ENCODE measurements around the gene POLA1.

POLA1 gene

GRCh38 chrX:24838629-24839028, 144.9 kb downstream of the POLA1 start:
- DNase-seq (ENCODE audit: low read depth) = peak; percentile 13
- peak; percentile 48 for TF ChIP-seq CTCF (IDR thresholded peaks at IDR 0.05; ENCODE audit: control insufficient read depth, insufficient read depth, low read depth, low read length, missing control alignments)
- H3K4me3 ChIP-seq (ENCODE audit: control insufficient read depth, low read depth, low read length) = no peak overlapping the region

GRCh38 chrX:24839331-24839730, 145.6 kb downstream of the POLA1 start:
- no peak for TF ChIP-seq CTCF (IDR thresholded peaks at IDR 0.05; ENCODE audit: control insufficient read depth, insufficient read depth, low read depth, low read length, missing control alignments)
- no peak for DNase-seq (ENCODE audit: low read depth)
- H3K4me3 ChIP-seq (ENCODE audit: control insufficient read depth, low read depth, low read length) = no peak overlapping the region

- DNase-seq (ENCODE audit: low read depth) = no peak
- H3K4me3 ChIP-seq (ENCODE audit: control insufficient read depth, low read depth, low read length) = no peak overlapping the region
- TF ChIP-seq CTCF (IDR thresholded peaks at IDR 0.05; ENCODE audit: control insufficient read depth, insufficient read depth, low read depth, low read length, missing control alignments) = no peak
Observed at GRCh38 chrX:24842486-24842885, 148.8 kb downstream of the POLA1 start.

GRCh38 chrX:24846550-24847150, 152.9 kb downstream of the POLA1 start:
- no peak overlapping the region for H3K4me3 ChIP-seq (ENCODE audit: control insufficient read depth, low read depth, low read length)
- DNase-seq (ENCODE audit: low read depth) = no peak

GRCh38 chrX:24851289-24851688, 157.6 kb downstream of the POLA1 start:
- no peak overlapping the region for H3K4me3 ChIP-seq (ENCODE audit: control insufficient read depth, low read depth, low read length)
- DNase-seq (ENCODE audit: low read depth) = no peak
- TF ChIP-seq CTCF (IDR thresholded peaks at IDR 0.05; ENCODE audit: control insufficient read depth, insufficient read depth, low read depth, low read length, missing control alignments) = no peak

More at GRCh38 chrX:24846550-24847150, 152.9 kb downstream of the POLA1 start:
- no peak for TF ChIP-seq CTCF (IDR thresholded peaks at IDR 0.05; ENCODE audit: control insufficient read depth, insufficient read depth, low read depth, low read length, missing control alignments)

GRCh38 chrX:24851780-24852179, 158.1 kb downstream of the POLA1 start:
- H3K4me3 ChIP-seq (ENCODE audit: control insufficient read depth, low read depth, low read length) = no peak overlapping the region
- no peak for TF ChIP-seq CTCF (IDR thresholded peaks at IDR 0.05; ENCODE audit: control insufficient read depth, insufficient read depth, low read depth, low read length, missing control alignments)
- DNase-seq (ENCODE audit: low read depth) = no peak
